ENCODE measurements around the gene CENATAC.
A peak's percentile ranks its signal among the peaks of the same experiment; 100 is the strongest.

CENATAC gene

DNA sequence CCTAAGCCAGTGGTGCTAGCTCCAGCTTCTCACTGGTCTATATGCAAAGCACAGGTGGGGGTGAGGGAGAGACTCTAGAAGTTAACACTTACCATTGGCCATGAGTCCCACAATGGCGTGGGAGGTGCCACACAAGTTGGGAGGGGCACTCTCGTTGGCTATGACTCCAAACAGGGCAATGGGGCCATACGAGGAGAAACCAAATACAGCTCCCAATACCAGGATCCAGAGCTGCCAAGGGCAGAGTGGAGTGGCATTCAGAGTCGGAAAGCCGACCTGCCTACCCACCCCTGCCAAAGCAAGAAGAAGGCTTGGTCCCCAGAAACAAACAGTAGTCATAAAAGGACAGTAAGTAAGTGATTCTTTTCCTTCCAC lies 27.1 kb downstream of the CENATAC start:
- H3K27ac ChIP-seq, result no peak overlapping the region
- TF ChIP-seq, protein P1, sequence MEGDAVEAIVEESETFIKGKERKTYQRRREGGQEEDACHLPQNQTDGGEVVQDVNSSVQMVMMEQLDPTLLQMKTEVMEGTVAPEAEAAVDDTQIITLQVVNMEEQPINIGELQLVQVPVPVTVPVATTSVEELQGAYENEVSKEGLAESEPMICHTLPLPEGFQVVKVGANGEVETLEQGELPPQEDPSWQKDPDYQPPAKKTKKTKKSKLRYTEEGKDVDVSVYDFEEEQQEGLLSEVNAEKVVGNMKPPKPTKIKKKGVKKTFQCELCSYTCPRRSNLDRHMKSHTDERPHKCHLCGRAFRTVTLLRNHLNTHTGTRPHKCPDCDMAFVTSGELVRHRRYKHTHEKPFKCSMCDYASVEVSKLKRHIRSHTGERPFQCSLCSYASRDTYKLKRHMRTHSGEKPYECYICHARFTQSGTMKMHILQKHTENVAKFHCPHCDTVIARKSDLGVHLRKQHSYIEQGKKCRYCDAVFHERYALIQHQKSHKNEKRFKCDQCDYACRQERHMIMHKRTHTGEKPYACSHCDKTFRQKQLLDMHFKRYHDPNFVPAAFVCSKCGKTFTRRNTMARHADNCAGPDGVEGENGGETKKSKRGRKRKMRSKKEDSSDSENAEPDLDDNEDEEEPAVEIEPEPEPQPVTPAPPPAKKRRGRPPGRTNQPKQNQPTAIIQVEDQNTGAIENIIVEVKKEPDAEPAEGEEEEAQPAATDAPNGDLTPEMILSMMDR (conservative IDR thresholded peaks at IDR 0.05), result no peak

DNA sequence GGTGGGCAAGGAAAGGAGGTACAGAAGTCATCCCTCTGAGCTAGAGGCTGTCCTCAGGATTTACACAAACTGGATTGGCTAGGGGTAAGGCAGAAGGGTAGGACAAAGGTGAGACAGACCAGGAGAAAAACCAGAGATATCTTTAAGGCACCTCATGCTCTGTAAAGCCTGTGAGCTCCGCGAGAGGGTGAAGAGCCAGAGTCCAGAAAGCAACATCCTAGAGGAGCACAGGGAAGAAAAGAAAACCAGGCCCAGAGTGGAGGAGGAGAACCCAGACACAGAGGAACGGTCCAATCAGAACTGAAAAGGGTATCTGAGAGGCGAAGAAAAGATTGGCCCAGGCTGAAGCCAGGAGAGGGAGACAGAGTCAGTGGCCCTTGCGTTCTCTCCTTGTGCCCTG lies 27.6 kb downstream of the CENATAC start:
- H3K27ac ChIP-seq, result no peak overlapping the region
- TF ChIP-seq, protein P1 (conservative IDR thresholded peaks at IDR 0.05), result no peak

DNA sequence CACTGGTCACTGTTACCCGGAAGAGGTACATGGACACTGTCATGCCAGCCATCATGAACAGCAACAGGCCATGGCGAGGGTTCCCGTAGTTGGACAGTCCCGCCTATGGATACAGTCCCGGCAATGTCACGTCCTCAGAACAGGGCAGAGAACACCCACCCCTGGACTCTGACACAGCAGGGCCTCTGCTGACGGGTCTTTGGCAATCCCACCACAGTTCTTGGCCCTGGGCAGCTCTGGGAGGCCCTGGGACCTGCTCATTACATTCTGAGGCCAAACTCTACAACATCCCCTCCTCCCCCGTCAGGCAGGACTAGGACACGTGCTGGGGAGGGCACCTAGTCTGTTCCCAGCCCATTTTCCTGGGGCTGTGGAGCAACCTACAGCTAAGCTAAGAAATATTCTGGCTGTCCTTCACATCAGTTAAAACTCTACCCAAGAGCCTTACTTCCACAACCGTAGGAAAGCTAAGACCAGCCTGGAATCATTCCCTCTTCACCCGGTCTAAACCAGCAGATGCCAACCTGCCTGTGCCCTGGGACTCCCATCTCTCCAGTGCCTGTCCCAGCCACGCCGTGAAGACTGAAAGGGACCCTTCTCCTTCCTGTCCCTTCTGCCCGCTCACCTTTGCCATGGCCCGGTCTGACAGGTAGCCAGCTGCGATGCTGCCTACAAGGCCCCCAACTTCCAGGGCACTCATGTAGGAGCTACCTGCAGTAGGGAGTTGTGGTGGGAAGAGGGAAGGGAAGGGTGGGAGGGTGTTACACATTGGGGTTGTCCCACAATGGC lies 28.2 kb downstream of the CENATAC start:
- no peak overlapping the region for H3K27ac ChIP-seq
- TF ChIP-seq, protein P1 (conservative IDR thresholded peaks at IDR 0.05), result no peak

DNA sequence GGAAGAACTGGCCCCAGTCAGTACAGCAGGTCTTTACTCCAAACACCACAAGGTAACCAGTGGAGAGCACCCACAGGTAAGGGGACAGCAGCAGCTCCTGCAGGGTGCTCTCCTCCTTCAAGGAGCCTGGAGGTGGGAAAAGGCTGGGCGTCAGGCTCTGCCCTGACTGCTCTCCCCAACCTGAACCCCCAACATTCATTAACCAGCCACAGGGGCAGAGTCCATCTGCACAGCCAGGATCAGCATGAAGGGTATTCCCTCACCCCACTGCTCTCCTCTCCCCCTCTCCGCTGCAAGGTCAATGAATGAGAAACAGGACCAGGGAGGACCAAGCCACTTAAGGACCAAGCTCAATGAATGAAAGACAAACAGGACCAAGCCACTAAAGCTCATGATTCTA lies 29.0 kb downstream of the CENATAC start:
- H3K27ac ChIP-seq, result no peak overlapping the region
- TF ChIP-seq, protein P1 (conservative IDR thresholded peaks at IDR 0.05), result no peak

DNA sequence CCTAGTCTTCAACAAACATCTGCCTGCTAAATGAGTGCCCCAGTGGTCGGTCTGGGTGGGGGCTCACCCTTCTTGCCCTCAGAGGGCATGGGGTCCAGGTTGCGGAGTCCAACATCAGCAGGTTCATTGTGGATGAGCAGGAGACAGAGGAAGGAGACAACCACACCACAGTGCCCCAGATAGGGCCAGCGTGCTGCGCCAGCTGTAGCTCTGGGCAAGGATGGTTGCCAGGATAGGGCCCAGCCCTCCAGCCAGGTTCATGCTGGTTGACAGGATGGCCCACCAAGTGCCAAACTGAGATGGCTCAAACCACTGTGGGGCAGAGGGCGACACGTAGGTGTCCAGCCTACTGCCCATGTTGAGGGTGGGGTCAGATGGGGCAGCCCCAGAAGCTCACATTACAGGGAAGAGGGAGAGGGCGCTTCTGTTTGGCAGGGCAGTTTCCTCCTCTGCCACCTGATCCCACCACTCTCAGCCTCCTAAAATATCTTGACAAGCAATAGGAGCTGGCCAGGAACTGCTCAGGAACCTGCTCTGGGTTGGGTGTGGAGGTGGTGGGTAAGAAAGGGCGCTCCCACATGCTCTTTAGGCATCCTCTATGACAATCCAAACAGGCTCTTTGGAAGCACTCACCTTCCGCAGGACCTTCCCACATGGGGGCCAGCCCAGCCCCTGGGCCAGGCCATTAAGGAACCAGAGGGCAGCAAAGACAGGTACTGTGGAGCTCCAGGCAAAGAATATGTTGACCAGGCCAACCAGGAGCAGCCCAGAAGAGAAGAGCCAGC lies 29.8 kb downstream of the CENATAC start:
- TF ChIP-seq, protein P1 (conservative IDR thresholded peaks at IDR 0.05), result no peak
- peak overlapping the region; percentile 88; the same call in 1 of the 2 replicates for H3K27ac ChIP-seq

DNA sequence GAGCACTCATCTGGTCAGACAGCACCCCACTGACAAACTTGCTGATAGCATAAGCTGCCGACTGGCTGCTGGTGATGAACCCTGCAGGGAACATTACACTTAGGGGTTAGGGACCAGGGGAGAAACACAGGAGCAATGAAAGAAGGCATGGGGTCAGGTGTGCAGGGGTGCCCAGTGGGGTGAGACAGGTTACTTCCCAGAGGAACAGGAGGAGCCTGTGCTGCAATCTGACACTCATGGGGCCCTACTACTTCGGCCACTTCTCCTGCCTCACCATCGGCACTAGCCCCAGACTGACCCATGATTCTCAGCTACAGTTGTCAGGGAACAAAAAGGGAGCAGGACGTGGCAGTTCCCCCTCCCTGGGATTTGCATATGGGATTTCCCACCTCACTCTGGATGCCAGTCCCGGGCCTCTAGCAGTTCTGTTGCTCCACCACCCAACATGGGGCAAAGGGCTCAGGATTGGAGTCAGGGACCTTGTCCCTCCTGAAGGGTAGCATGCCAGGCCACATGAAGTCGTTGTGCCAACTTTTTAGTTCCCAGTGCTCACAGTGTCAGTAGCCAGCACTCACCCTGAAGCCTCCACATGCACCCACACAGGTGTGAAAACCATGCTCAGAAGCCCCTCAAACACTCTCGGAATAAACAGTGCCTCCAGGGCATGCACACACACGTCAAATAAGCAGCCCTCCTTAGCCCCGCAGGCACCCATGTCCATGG lies 30.6 kb downstream of the CENATAC start:
- TF ChIP-seq, protein P1 (conservative IDR thresholded peaks at IDR 0.05), result no peak
- peak overlapping the region; percentile 88 for H3K27ac ChIP-seq

DNA sequence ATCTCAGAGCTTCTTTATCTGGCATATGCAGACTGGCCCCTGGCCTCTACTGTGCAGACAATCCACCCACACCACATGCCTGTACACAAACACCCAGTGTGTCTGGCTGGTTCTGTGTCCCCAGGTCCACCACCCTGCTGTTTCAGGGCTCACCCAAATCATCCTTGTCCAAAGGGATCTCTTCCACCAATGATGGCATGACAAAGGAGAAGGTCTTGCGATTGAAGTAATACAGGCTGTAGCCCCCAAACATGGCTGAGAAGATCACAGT lies 31.1 kb downstream of the CENATAC start:
- H3K27ac ChIP-seq, result peak overlapping the region; percentile 88
- TF ChIP-seq, protein P1 (conservative IDR thresholded peaks at IDR 0.05), result no peak

All from VCaP (cell line).